Measurements from ENCODE around the gene SPEF2. TPM values are rescaled to one million over a fixed set of nuclear protein-coding genes. Genes with fewer than 3 reads are reported as not detected.

Gene SPEF2
- polyA plus RNA-seq, 1 donor from 2014 or later, result 18.5 TPM

- H3K4me2 ChIP-seq (ENCODE audit: low read length), result no peak overlapping the region
- TF ChIP-seq CTCF (IDR thresholded peaks at IDR 0.05; ENCODE audit: poor library complexity, severe bottlenecking), result no peak
- peak; percentile 92 for TF ChIP-seq REST (IDR thresholded peaks at IDR 0.05; ENCODE audit: borderline replicate concordance)
- TF ChIP-seq EP300 (conservative IDR thresholded peaks at IDR 0.05; ENCODE audit: poor library complexity, severe bottlenecking), result no peak
These were observed 42.1 kb upstream of the SPEF2 start for GRCh38 chr5:35575578-35575977.

GRCh38 chr5:35587419-35587818 lies 30.2 kb upstream of the SPEF2 start:
- H3K27ac ChIP-seq (ENCODE audit: low read length), result no peak overlapping the region
- H3K4me2 ChIP-seq (ENCODE audit: low read length), result no peak overlapping the region
- no peak overlapping the region for H3K9ac ChIP-seq (ENCODE audit: low read length)
- H3K27me3 ChIP-seq (ENCODE audit: insufficient read depth, low read depth, low read length), result no peaks in the 10 kb centered on the region
- H3K9me2 ChIP-seq (ENCODE audit: insufficient read depth, low read length), result no peaks in the 10 kb centered on the region
- H3K4me3 ChIP-seq (ENCODE audit: low read length), result no peak overlapping the region
- H3K79me2 ChIP-seq (replicated peaks; ENCODE audit: insufficient read depth, low read length), result no peaks in the 10 kb centered on the region
- no peaks in the 10 kb centered on the region for H3F3A ChIP-seq (ENCODE audit: insufficient read depth, low read length, poor library complexity, severe bottlenecking)
- no peak for TF ChIP-seq EZH2 (IDR thresholded peaks at IDR 0.05; ENCODE audit: borderline replicate concordance, insufficient read depth, low read length, poor library complexity, severe bottlenecking)
- TF ChIP-seq REST (IDR thresholded peaks at IDR 0.05; ENCODE audit: borderline replicate concordance), result no peak
- TF ChIP-seq POLR2AphosphoS5 (IDR thresholded peaks at IDR 0.05), result no peak
- TF ChIP-seq TAF1 (IDR thresholded peaks at IDR 0.05; ENCODE audit: low read depth), result no peak
- TF ChIP-seq CTCF (IDR thresholded peaks at IDR 0.05; ENCODE audit: poor library complexity, severe bottlenecking), result no peak
- no peak for TF ChIP-seq MXI1 (conservative IDR thresholded peaks at IDR 0.05; ENCODE audit: poor library complexity, severe bottlenecking)
- TF ChIP-seq SMC3 (conservative IDR thresholded peaks at IDR 0.05; ENCODE audit: poor library complexity), result no peak
- no peak for TF ChIP-seq RAD21 (conservative IDR thresholded peaks at IDR 0.05)
- TF ChIP-seq EP300 (conservative IDR thresholded peaks at IDR 0.05; ENCODE audit: poor library complexity, severe bottlenecking), result no peak
- no peaks in the 10 kb centered on the region for H3K36me3 ChIP-seq (ENCODE audit: insufficient read depth, low read length)
- no peaks in the 10 kb centered on the region for H3K9me3 ChIP-seq (ENCODE audit: low read length)
- no peak overlapping the region for H2AFZ ChIP-seq (ENCODE audit: low read depth, low read length)
- no peaks in the 10 kb centered on the region for H4K20me1 ChIP-seq (ENCODE audit: insufficient read depth)

More at GRCh38 chr5:35575578-35575977, 42.1 kb upstream of the SPEF2 start:
- no peaks in the 10 kb centered on the region for H3K9me3 ChIP-seq (ENCODE audit: low read length)
- no peaks in the 10 kb centered on the region for H3K27me3 ChIP-seq (ENCODE audit: insufficient read depth, low read depth, low read length)
- H3K27ac ChIP-seq (ENCODE audit: low read length), result no peak overlapping the region
- H3K9ac ChIP-seq (ENCODE audit: low read length), result no peak overlapping the region
- H3K9me2 ChIP-seq (ENCODE audit: insufficient read depth, low read length), result no peaks in the 10 kb centered on the region
- H3K79me2 ChIP-seq (replicated peaks; ENCODE audit: insufficient read depth, low read length), result no peaks in the 10 kb centered on the region
- H3K4me3 ChIP-seq (ENCODE audit: low read length), result no peak overlapping the region
- no peak overlapping the region for H2AFZ ChIP-seq (ENCODE audit: low read depth, low read length)
- H3F3A ChIP-seq (ENCODE audit: insufficient read depth, low read length, poor library complexity, severe bottlenecking), result no peaks in the 10 kb centered on the region
- no peaks in the 10 kb centered on the region for H3K36me3 ChIP-seq (ENCODE audit: insufficient read depth, low read length)
- no peaks in the 10 kb centered on the region for H4K20me1 ChIP-seq (ENCODE audit: insufficient read depth)

All from neural cell (in vitro differentiated cells).